SU-DHL-6 (cell line): Measurements from ENCODE around the gene PTPRN2.

ENCODE experiments used
- H2AFZ ChIP-seq: fragments of 200-600 bp; sonication (generic); 2 replicates; pipeline ENCODE4 v1.6.1; 2014; ENCODE audit warnings: low read depth, mild to moderate bottlenecking, moderate library complexity, mixed read lengths, antibody characterized with exemption, low read length; ENCODE audit not compliant: severe bottlenecking
- H3F3A ChIP-seq: fragments of 200-600 bp; shearing (Covaris generic); 2 replicates; pipeline ENCODE4 v1.6.0; 2016; ENCODE audit warnings: antibody characterized with exemption, mild to moderate bottlenecking; ENCODE audit not compliant: insufficient read depth
- H3K27ac ChIP-seq: fragments of 200-600 bp; sonication (generic); 2 replicates; pipeline ENCODE4 v1.5.1; 2016; ENCODE audit warnings: low read depth, mild to moderate bottlenecking, low read length, moderate library complexity, mixed read lengths
- H3K27me3 ChIP-seq: fragments of 200-600 bp; sonication (generic), shearing (Covaris generic); 2 replicates; pipeline ENCODE4 v1.6.0; 2014; ENCODE audit warnings: mild to moderate bottlenecking, low read length
- H3K36me3 ChIP-seq: fragments of 200-600 bp; sonication (generic); 2 replicates; pipeline ENCODE4 v1.6.1; 2014; ENCODE audit warnings: mild to moderate bottlenecking, low read length, mixed read lengths
- H3K4me2 ChIP-seq: fragments of 300-600, 200-600 bp; shearing (Covaris generic), sonication (generic); 2 replicates; pipeline ENCODE4 v1.6.0; 2014; ENCODE audit warnings: low read length, low read depth, mild to moderate bottlenecking; ENCODE audit not compliant: poor library complexity, severe bottlenecking
- H3K4me3 ChIP-seq: fragments of 200-600 bp; sonication (generic); 2 replicates; pipeline ENCODE4 v1.5.1; 2014; ENCODE audit warnings: antibody characterized with exemption, low read length, mild to moderate bottlenecking, mixed read lengths; ENCODE audit not compliant: insufficient read depth, poor library complexity, severe bottlenecking
- H3K79me2 ChIP-seq: fragments of 200-600 bp; sonication (generic); 2 replicates; pipeline ENCODE4 v1.6.1; 2014; ENCODE audit warnings: mild to moderate bottlenecking, low read length, moderate library complexity; ENCODE audit not compliant: insufficient read depth
- H3K9ac ChIP-seq: fragments of 200-600 bp; sonication (generic); 2 replicates; pipeline ENCODE4 v1.7.0; 2014; ENCODE audit warnings: mild to moderate bottlenecking, low read length
- H3K9me2 ChIP-seq: fragments of 200-600 bp; sonication (generic); replicated peaks from 2 replicates; pipeline ENCODE4 v1.6.1; 2014; ENCODE audit warnings: low read length; ENCODE audit not compliant: insufficient read depth
- H3K9me3 ChIP-seq: fragments of 200-600 bp; sonication (generic); 2 replicates; pipeline ENCODE4 v1.6.1; 2014; ENCODE audit warnings: low read length, mixed read lengths; ENCODE audit not compliant: insufficient read depth
- H4K20me1 ChIP-seq: fragments of 200-600 bp; sonication (generic); 2 replicates; pipeline ENCODE4 v1.6.1; 2014; ENCODE audit warnings: low read depth, mild to moderate bottlenecking, antibody characterized with exemption, low read length, moderate library complexity, mixed read lengths
- EZH2phosphoT487 ChIP-seq: fragments of 200-600 bp; sonication (generic), shearing (Covaris generic); conservative IDR thresholded peaks from 2 replicates; pipeline ENCODE4 v1.6.1; 2018; ENCODE audit warnings: mild to moderate bottlenecking, antibody characterized with exemption, low read length, moderate library complexity, mixed read lengths
- TF ChIP-seq, protein P1 (sequence below): fragments of 200-600 bp; sonication (generic); IDR thresholded peaks from one replicate; pipeline ENCODE4 v1.5.1; 2017; ENCODE audit warnings: antibody characterized with exemption, mild to moderate bottlenecking, low read length, moderate library complexity; ENCODE audit not compliant: insufficient read depth, poor library complexity, severe bottlenecking

Gene PTPRN2

DNA sequence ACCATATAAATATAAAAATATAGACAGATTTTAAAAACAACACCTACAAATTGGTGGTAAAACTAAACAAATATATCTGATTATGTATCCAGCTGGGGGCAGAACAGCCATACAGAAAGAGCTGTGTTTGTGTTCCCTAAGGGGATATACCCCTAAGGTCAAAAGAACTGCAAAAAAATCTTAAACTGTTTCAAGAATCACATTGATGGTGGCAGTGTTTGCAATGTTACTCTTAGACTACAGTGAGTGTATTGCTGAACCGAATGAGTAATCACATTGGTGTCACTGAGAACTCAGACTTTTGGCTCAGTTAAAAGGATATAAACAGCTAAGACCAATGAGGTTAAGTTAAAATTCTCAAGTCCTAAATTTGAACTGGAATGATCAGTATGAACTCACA, 27.1 kb upstream of the PTPRN2 start:
- Histone ChIP-seq H3K36me3 (no peaks in the 10 kb centered on the region), H3K9me2 (no peaks in the 10 kb centered on the region), H3K9me3 (no peaks in the 10 kb centered on the region), H3K9ac (no peak overlapping the region), H3F3A (no peaks in the 10 kb centered on the region), H3K4me3 (no peak overlapping the region), H3K4me2 (no peak overlapping the region), H4K20me1 (no peaks in the 10 kb centered on the region), H3K79me2 (0 out of 2 replicates have a peak, but pooled peaks cover 3% of the 10 kb centered on the region), H3K27ac (no peak overlapping the region), H3K27me3 (no peaks in the 10 kb centered on the region), H2AFZ (no peak overlapping the region)
- TF ChIP-seq EZH2phosphoT487, result no peak
- TF ChIP-seq, protein P1, sequence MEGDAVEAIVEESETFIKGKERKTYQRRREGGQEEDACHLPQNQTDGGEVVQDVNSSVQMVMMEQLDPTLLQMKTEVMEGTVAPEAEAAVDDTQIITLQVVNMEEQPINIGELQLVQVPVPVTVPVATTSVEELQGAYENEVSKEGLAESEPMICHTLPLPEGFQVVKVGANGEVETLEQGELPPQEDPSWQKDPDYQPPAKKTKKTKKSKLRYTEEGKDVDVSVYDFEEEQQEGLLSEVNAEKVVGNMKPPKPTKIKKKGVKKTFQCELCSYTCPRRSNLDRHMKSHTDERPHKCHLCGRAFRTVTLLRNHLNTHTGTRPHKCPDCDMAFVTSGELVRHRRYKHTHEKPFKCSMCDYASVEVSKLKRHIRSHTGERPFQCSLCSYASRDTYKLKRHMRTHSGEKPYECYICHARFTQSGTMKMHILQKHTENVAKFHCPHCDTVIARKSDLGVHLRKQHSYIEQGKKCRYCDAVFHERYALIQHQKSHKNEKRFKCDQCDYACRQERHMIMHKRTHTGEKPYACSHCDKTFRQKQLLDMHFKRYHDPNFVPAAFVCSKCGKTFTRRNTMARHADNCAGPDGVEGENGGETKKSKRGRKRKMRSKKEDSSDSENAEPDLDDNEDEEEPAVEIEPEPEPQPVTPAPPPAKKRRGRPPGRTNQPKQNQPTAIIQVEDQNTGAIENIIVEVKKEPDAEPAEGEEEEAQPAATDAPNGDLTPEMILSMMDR, result no peak

GRCh38 chr7:158613481-158613880, 25.9 kb upstream of the PTPRN2 start:
- Histone ChIP-seq H3K27ac (no peak overlapping the region), H3K4me2 (no peak overlapping the region)

GRCh38 chr7:158612546-158612945, 24.9 kb upstream of the PTPRN2 start:
- no peak for TF ChIP-seq EZH2phosphoT487
- TF ChIP-seq, protein P1, result no peak
- no peak overlapping the region for H3K27ac ChIP-seq

More at GRCh38 chr7:158613481-158613880, 25.9 kb upstream of the PTPRN2 start:
- Histone ChIP-seq H3K36me3 (no peaks in the 10 kb centered on the region), H3K9me3 (no peaks in the 10 kb centered on the region), H2AFZ (no peak overlapping the region), H3K79me2 (0 out of 2 replicates have a peak, but pooled peaks cover 3% of the 10 kb centered on the region), H4K20me1 (no peaks in the 10 kb centered on the region), H3F3A (no peaks in the 10 kb centered on the region), H3K9me2 (no peaks in the 10 kb centered on the region), H3K9ac (no peak overlapping the region), H3K4me3 (no peak overlapping the region), H3K27me3 (no peaks in the 10 kb centered on the region)
- TF ChIP-seq EZH2phosphoT487, result no peak
- TF ChIP-seq, protein P1, result no peak

GRCh38 chr7:158611541-158611940, 23.9 kb upstream of the PTPRN2 start:
- no peak overlapping the region for H3K4me2 ChIP-seq

More at GRCh38 chr7:158612546-158612945, 24.9 kb upstream of the PTPRN2 start:
- H3F3A ChIP-seq, result no peaks in the 10 kb centered on the region
- no peak overlapping the region for H3K4me2 ChIP-seq
- H3K9me3 ChIP-seq, result no peaks in the 10 kb centered on the region
- H3K79me2 ChIP-seq, result 0 out of 2 replicates have a peak, but pooled peaks cover 3% of the 10 kb centered on the region
- H3K9me2 ChIP-seq, result no peaks in the 10 kb centered on the region
- H3K4me3 ChIP-seq, result no peak overlapping the region
- no peak overlapping the region for H3K9ac ChIP-seq
- H3K27me3 ChIP-seq, result no peaks in the 10 kb centered on the region
- no peaks in the 10 kb centered on the region for H3K36me3 ChIP-seq
- no peaks in the 10 kb centered on the region for H4K20me1 ChIP-seq
- no peak overlapping the region for H2AFZ ChIP-seq

More at GRCh38 chr7:158611541-158611940, 23.9 kb upstream of the PTPRN2 start:
- Histone ChIP-seq H3F3A (no peaks in the 10 kb centered on the region), H3K9me2 (no peaks in the 10 kb centered on the region), H4K20me1 (no peaks in the 10 kb centered on the region), H3K27ac (no peak overlapping the region), H3K9me3 (no peaks in the 10 kb centered on the region), H3K4me3 (no peak overlapping the region), H3K36me3 (no peaks in the 10 kb centered on the region), H3K9ac (no peak overlapping the region), H3K79me2 (0 out of 2 replicates have a peak, but pooled peaks cover 2% of the 10 kb centered on the region), H2AFZ (no peak overlapping the region), H3K27me3 (no peaks in the 10 kb centered on the region)
- TF ChIP-seq, protein P1, result no peak
